CD14-positive monocyte (primary cell): ENCODE results near the gene CTNND2. TPM values are rescaled to one million over a fixed set of nuclear protein-coding genes. Genes with fewer than 3 reads are reported as not detected.

Experiments used
- DNase-seq, 3 donors: peaks; one replicate each; pipeline ENCODE4 v3.0.0-alpha.2; 2011 to 2022
- H2AFZ ChIP-seq: 2 replicates; pipeline ENCODE4 v1.6.0; 2012; ENCODE audit warnings: mild to moderate bottlenecking, low read depth, low read length, inconsistent platforms; ENCODE audit not compliant: insufficient read depth, poor library complexity, severe bottlenecking
- H3K27ac ChIP-seq, 2 donors: 1 replicate in 1 of 2; 2 replicates in 1 of 2; pipeline ENCODE4 v1.5.1; 2012 to 2013; ENCODE audit warnings: low read length in 2 of 2, control low read depth in 1 of 2, inconsistent platforms in 1 of 2, low read depth in 1 of 2, mild to moderate bottlenecking in 1 of 2
- H3K27me3 ChIP-seq, 2 donors: one replicate each; pipeline versions ENCODE4 v1.6.0 to v1.6.1; 2011 to 2013; ENCODE audit warnings: low read length in 2 of 2; ENCODE audit not compliant: control insufficient read depth in 2 of 2, insufficient read depth in 2 of 2
- H3K36me3 ChIP-seq, 2 donors: replicated peaks in 1 of 2; 1 replicate in 1 of 2; 2 replicates in 1 of 2; pipeline versions ENCODE4 v1.5.1 to v1.6.1; 2012 to 2013; ENCODE audit warnings: low read length in 2 of 2, control low read depth in 1 of 2, inconsistent platforms in 1 of 2, mild to moderate bottlenecking in 1 of 2; ENCODE audit not compliant: insufficient read depth in 2 of 2, control insufficient read depth in 1 of 2
- H3K4me1 ChIP-seq, 2 donors: 1 replicate in 1 of 2; 2 replicates in 1 of 2; pipeline versions ENCODE4 v1.5.1 to v1.6.1; 2012 to 2013; ENCODE audit warnings: low read length in 2 of 2, control low read depth in 1 of 2, inconsistent platforms in 1 of 2, mild to moderate bottlenecking in 1 of 2, moderate library complexity in 1 of 2; ENCODE audit not compliant: insufficient read depth in 2 of 2, control insufficient read depth in 1 of 2
- H3K4me2 ChIP-seq: replicated peaks from 2 replicates; pipeline ENCODE3; 2012; ENCODE audit warnings: low read length, moderate library complexity, mild to moderate bottlenecking; ENCODE audit not compliant: poor library complexity, severe bottlenecking; ENCODE audit errors: extremely low read depth
- H3K4me3 ChIP-seq, 3 experiments: fragments of 200-600 bp in 1 of 3; sonication (generic) in 1 of 3; replicated peaks in 1 of 3; 1 replicate in 2 of 3; 2 replicates in 1 of 3; pipeline ENCODE4 v1.5.1; 2011 to 2013; ENCODE audit warnings: low read length in 3 of 3, mild to moderate bottlenecking in 3 of 3, control low read depth in 2 of 3, low read depth in 2 of 3, inconsistent platforms in 1 of 3, moderate library complexity in 1 of 3
- H3K79me2 ChIP-seq: 2 replicates; pipeline ENCODE4 v1.6.0; 2012; ENCODE audit warnings: mild to moderate bottlenecking, control low read depth, inconsistent platforms, low read length, moderate library complexity; ENCODE audit not compliant: insufficient read depth
- H3K9ac ChIP-seq: 2 replicates; pipeline ENCODE4 v1.6.0; 2017; ENCODE audit warnings: low read length, mild to moderate bottlenecking; ENCODE audit not compliant: insufficient read depth, poor library complexity, severe bottlenecking
- H3K9me3 ChIP-seq, 2 donors: replicated peaks in 1 of 2; 1 replicate in 1 of 2; 2 replicates in 1 of 2; pipeline versions ENCODE4 v1.5.1 to v1.6.1; 2012 to 2013; ENCODE audit warnings: low read length in 2 of 2, control low read depth in 1 of 2; ENCODE audit not compliant: control insufficient read depth in 1 of 2, insufficient read depth in 1 of 2
- H4K20me1 ChIP-seq: 2 replicates; pipeline ENCODE4 v1.6.0; 2012; ENCODE audit warnings: mild to moderate bottlenecking, low read length, control low read depth, moderate library complexity; ENCODE audit not compliant: insufficient read depth
- H3K27ac Mint-ChIP-seq, 7 donors: one replicate each; pipeline ENCODE4 v1.8.0; 2020; ENCODE audit warnings: mild to moderate bottlenecking in 7 of 7, mixed read lengths in 7 of 7, moderate library complexity in 6 of 7, inconsistent platforms in 2 of 7
- H3K27me3 Mint-ChIP-seq, 3 donors: one replicate each; pipeline ENCODE4 v1.8.0; 2021 to 2022; ENCODE audit warnings: low read depth in 3 of 3, mild to moderate bottlenecking in 3 of 3, mixed read lengths in 3 of 3, moderate library complexity in 3 of 3, inconsistent platforms in 1 of 3
- H3K36me3 Mint-ChIP-seq, 2 donors: one replicate each; pipeline ENCODE4 v1.8.0; 2020; ENCODE audit warnings: mixed read lengths in 2 of 2, inconsistent platforms in 1 of 2, mild to moderate bottlenecking in 1 of 2
- H3K4me1 Mint-ChIP-seq: one replicate; pipeline ENCODE4 v1.8.0; 2020; ENCODE audit warnings: mild to moderate bottlenecking, mixed read lengths
- H3K4me3 Mint-ChIP-seq, 2 donors: one replicate each; pipeline ENCODE4 v1.8.0; 2020; ENCODE audit warnings: mild to moderate bottlenecking in 2 of 2, mixed read lengths in 2 of 2, moderate library complexity in 1 of 2
- H3K9me3 Mint-ChIP-seq, 7 donors: one replicate each; pipeline ENCODE4 v1.8.0; 2020 to 2022; ENCODE audit warnings: mixed read lengths in 7 of 7, mild to moderate bottlenecking in 6 of 7, moderate library complexity in 6 of 7, inconsistent platforms in 2 of 7
- CTCF ChIP-seq: fragments of 200-600 bp; IDR thresholded peaks from one replicate; pipeline ENCODE4 v1.8.0; 2022; ENCODE audit warnings: antibody characterized with exemption, mild to moderate bottlenecking
- WGBS: methylation state at CpG from one replicate; pipeline ENCODE4 v1.1.5; 2013; ENCODE audit warnings: missing lambda C conversion rate; ENCODE audit not compliant: insufficient coverage; 5-methylcytosine and 5-hydroxymethylcytosine counted together
- intact Hi-C, 2 donors: fragments of 100-400 bp; cut with micrococcal nuclease; formaldehyde crosslinking; loops; one replicate each; pipeline versions ENCODE4 v1.15.0 to v1.15.1; 2023
- polyA plus RNA-seq, 3 donors: library from polyadenylated mRNA; depleted of rRNA in 1 of 3; unstranded in 2 of 3; stranded (reverse) in 1 of 3; fragments of 300-500 nt in 2 of 3; fragments of >200 nt in 1 of 3; fragmentation: Illumina TruSeq in 2 of 3; gene quantifications; 1 replicate in 2 of 3; 2 replicates in 1 of 3; pipeline ENCODE4 v1.2.3, GENCODE V29; 2012 to 2021

Gene CTNND2
- polyA plus RNA-seq, 3 donors: not detected

- Histone ChIP-seq H3K27ac (no peak overlapping the region), H4K20me1 (no peaks in the 10 kb centered on the region), H3K4me2 (no peak overlapping the region), H3K4me1 (no peaks in the 10 kb centered on the region), H3K36me3 (no peaks in the 10 kb centered on the region), H3K9me3 (no peaks in the 10 kb centered on the region), H2AFZ (no peak overlapping the region), H3K9ac (no peak overlapping the region), H3K79me2 (no peaks in the 10 kb centered on the region), H3K27me3 (no peaks in the 10 kb centered on the region), H3K4me3 (no peak overlapping the region)
- Mint-ChIP-seq H3K9me3 (peaks cover 0 to 5% (median 0%) of the 10 kb centered on the region in 7 donors), H3K27ac (no peak overlapping the region), H3K27me3 (peaks cover 0 to 3% (median 2%) of the 10 kb centered on the region in 3 donors), H3K36me3 (no peaks in the 10 kb centered on the region), H3K4me1 (no peaks in the 10 kb centered on the region), H3K4me3 (no peak overlapping the region)
- intact Hi-C loops: no loop called here
- no peak for TF ChIP-seq CTCF
- WGBS: no CpG with 5 or more reads among the region's 2 CpGs
- DNase-seq: no peak
These were observed 436.7 kb downstream of the CTNND2 start for GRCh38 chr5:11467588-11467987.

GRCh38 chr5:11459716-11460115, 444.5 kb downstream of the CTNND2 start:
- Histone ChIP-seq H3K4me3 (no peak overlapping the region), H3K9ac (no peak overlapping the region), H3K27me3 (no peaks in the 10 kb centered on the region), H4K20me1 (no peaks in the 10 kb centered on the region), H3K79me2 (no peaks in the 10 kb centered on the region), H3K4me2 (no peak overlapping the region), H3K36me3 (no peaks in the 10 kb centered on the region), H3K9me3 (no peaks in the 10 kb centered on the region), H3K4me1 (no peaks in the 10 kb centered on the region), H2AFZ (no peak overlapping the region), H3K27ac (no peak overlapping the region)
- Mint-ChIP-seq H3K27ac (no peak overlapping the region), H3K9me3 (peaks cover 0 to 12% (median 2%) of the 10 kb centered on the region in 7 donors), H3K4me3 (no peak overlapping the region), H3K36me3 (no peaks in the 10 kb centered on the region), H3K4me1 (no peaks in the 10 kb centered on the region), H3K27me3 (peaks cover 1 to 7% (median 2%) of the 10 kb centered on the region in 3 donors)
- no peak for TF ChIP-seq CTCF
- intact Hi-C loops: no loop called here
- no peak for DNase-seq
- WGBS: no CpG with 5 or more reads among the region's 2 CpGs
